A549 (cell line): ENCODE measurements around the gene MAGI1. TPM values are rescaled to one million over a fixed set of nuclear protein-coding genes. Genes with fewer than 3 reads are reported as not detected.

Source experiments
- ATAC-seq, 2 experiments: fragments of 200-7000 bp in 1 of 2; fragments of >200 bp in 1 of 2; cut with Nextera tagmentation in 1 of 2; cut with Tn5 transposase in 1 of 2; 3 replicates each; pipeline versions ENCODE4 v1.8.0 to v1.9.1; 2018 to 2020; ENCODE audit warnings: mild to moderate bottlenecking in 1 of 2, moderate library complexity in 1 of 2
- CTCF ChIA-PET: fragments of 300-600 bp; sonication (Branson Sonifier 250); formaldehyde crosslinking; extraction: SDS; loops from one replicate; lab custom pipeline; 2021; ENCODE audit warnings: antibody characterized with exemption, inconsistent platforms; lab: Yijun Ruan, JAX
- POLR2A ChIA-PET: fragments of 350-600 bp; formaldehyde crosslinking; extraction: SDS; loops from one replicate; lab custom pipeline; 2021; ENCODE audit warnings: antibody characterized with exemption, inconsistent platforms; lab: Yijun Ruan, JAX
- DNase-seq, 2 experiments: peaks; one replicate each; pipeline versions ENCODE4 v3.0.0 to v3.0.0-alpha.2; 2011 to 2016; ENCODE audit warnings: low read depth in 1 of 2, low spot score in 1 of 2
- FAIRE-seq: peaks from 2 replicates; lab custom pipeline; 2011; peaks lifted over from hg19 to GRCh38; lab: Jason Lieb, UNC
- H3K27ac ChIP-seq, 2 experiments: fragments of >200 bp; sonication (Bioruptor Twin); formaldehyde crosslinking; 3 replicates each; pipeline ENCODE4 v1.5.1; 2016 to 2017
- H3K4me1 ChIP-seq: fragments of >200 bp; sonication (Bioruptor Twin); formaldehyde crosslinking; 3 replicates; pipeline ENCODE4 v1.6.1; 2016
- H3K4me2 ChIP-seq: fragments of >200 bp; sonication (Bioruptor Twin); formaldehyde crosslinking; 3 replicates; pipeline ENCODE4 v1.6.1; 2016
- H3K4me3 ChIP-seq: fragments of >200 bp; sonication (Bioruptor Twin); formaldehyde crosslinking; 3 replicates; pipeline ENCODE4 v1.5.1; 2016
- H3K9me3 ChIP-seq: fragments of >200 bp; sonication (Bioruptor Twin); formaldehyde crosslinking; 3 replicates; pipeline ENCODE4 v1.6.1; 2016
- CBX2 ChIP-seq: fragments of 200-600 bp; sonication (generic); IDR thresholded peaks from 2 replicates; pipeline ENCODE4 v1.6.1; 2016; ENCODE audit warnings: low read depth, mild to moderate bottlenecking, borderline replicate concordance
- EHMT2 ChIP-seq: fragments of 200-600 bp; sonication (generic); IDR thresholded peaks from 2 replicates; pipeline ENCODE4 v1.6.1; 2016; ENCODE audit warnings: antibody characterized with exemption, low read depth, mild to moderate bottlenecking, moderate library complexity
- EP300 ChIP-seq, 2 experiments: fragments of >200 bp; sonication (Bioruptor Twin); formaldehyde crosslinking; IDR thresholded peaks; 2 replicates in 1 of 2; 3 replicates in 1 of 2; pipeline ENCODE4 v1.6.1; 2016 to 2017
- FOSL2 ChIP-seq, 2 experiments: fragments of 450-650 bp in 1 of 2; fragments of >200 bp in 1 of 2; sonication (Bioruptor Twin) in 1 of 2; formaldehyde crosslinking; IDR thresholded peaks; 2 replicates each; pipeline versions ENCODE4 v1.5.0 to v1.6.1; 2016 to 2020; ENCODE audit warnings: mild to moderate bottlenecking in 1 of 2, moderate library complexity in 1 of 2
- HOXA7 ChIP-seq: fragments of 250-450 bp; sonication (Bioruptor Pico); IDR thresholded peaks from 2 replicates; pipeline ENCODE4 v1.5.0; 2020; ENCODE audit warnings: mild to moderate bottlenecking, moderate library complexity
- HOXB13 ChIP-seq: fragments of 250-450 bp; sonication (Bioruptor Pico); IDR thresholded peaks from 2 replicates; pipeline ENCODE4 v1.5.0; 2020; ENCODE audit warnings: low read depth, mild to moderate bottlenecking, moderate library complexity
- NPAS2 ChIP-seq: fragments of 250-450 bp; sonication (Bioruptor Pico); IDR thresholded peaks from 2 replicates; pipeline ENCODE4 v1.8.0; 2022; ENCODE audit warnings: mild to moderate bottlenecking, moderate library complexity, borderline replicate concordance
- NR3C1 ChIP-seq: fragments of >200 bp; sonication (Bioruptor Twin); formaldehyde crosslinking; IDR thresholded peaks from 3 replicates; pipeline ENCODE4 v1.6.1; 2017
- POLR2A ChIP-seq: IDR thresholded peaks from 2 replicates; pipeline ENCODE4 v1.6.1; 2012; ENCODE audit warnings: mild to moderate bottlenecking, low read length
- RAD21 ChIP-seq, 2 experiments: fragments of >200 bp in 1 of 2; sonication (Bioruptor Twin) in 1 of 2; formaldehyde crosslinking in 1 of 2; IDR thresholded peaks in 1 of 2; conservative IDR thresholded peaks in 1 of 2; 2 replicates in 1 of 2; 3 replicates in 1 of 2; pipeline ENCODE4 v1.6.1; 2012 to 2018; ENCODE audit warnings: inconsistent platforms in 1 of 2
- RFX5 ChIP-seq: fragments of 450-650 bp; IDR thresholded peaks from 2 replicates; pipeline ENCODE4 v1.7.1; 2014; ENCODE audit warnings: antibody characterized with exemption, mild to moderate bottlenecking, moderate library complexity
- RNF2 ChIP-seq: fragments of 200-600 bp; sonication (generic); IDR thresholded peaks from 2 replicates; pipeline ENCODE4 v1.6.1; 2016; ENCODE audit warnings: low read depth, mild to moderate bottlenecking, antibody characterized with exemption, moderate library complexity, borderline replicate concordance
- TFCP2L1 ChIP-seq: fragments of 250-450 bp; sonication (Bioruptor Pico); IDR thresholded peaks from 2 replicates; pipeline ENCODE4 v1.5.0; 2021; ENCODE audit warnings: mild to moderate bottlenecking
- ZC3H11A ChIP-seq: fragments of 450-650 bp; IDR thresholded peaks from 2 replicates; pipeline ENCODE4 v1.6.1; 2014; ENCODE audit warnings: antibody characterized with exemption, mild to moderate bottlenecking
- WGBS: methylation state at CpG from one replicate; pipeline ENCODE4 v1.1.6; 2017; ENCODE audit errors: missing lambda C conversion rate; 5-methylcytosine and 5-hydroxymethylcytosine counted together
- polyA plus RNA-seq, 4 experiments: library from polyadenylated mRNA; depleted of rRNA in 3 of 4; stranded (reverse); fragments of >200 nt; fragmentation: RNase III in 1 of 4; extraction: RNeasy Plus Mini Kit Qiagen cat#74134 plus additional on column Dnase treatment in 1 of 4; gene quantifications; 2 replicates in 3 of 4; 3 replicates in 1 of 4; pipeline ENCODE4 v1.2.3, GENCODE V29; 2011 to 2017
- TF ChIP-seq, protein P1 (sequence below): fragments of 250-450 bp; sonication (Bioruptor Pico); IDR thresholded peaks from 2 replicates; pipeline ENCODE4 v1.5.0; 2021; ENCODE audit warnings: mild to moderate bottlenecking, moderate library complexity, borderline replicate concordance
- TF ChIP-seq, protein P2 (sequence below): fragments of 200-600 bp; sonication (generic); IDR thresholded peaks from 2 replicates; pipeline ENCODE4 v1.6.1; 2016; ENCODE audit warnings: antibody characterized with exemption, mild to moderate bottlenecking, moderate library complexity
- TF ChIP-seq, protein P3 (sequence below): IDR thresholded peaks from 2 replicates; pipeline ENCODE4 v1.6.1; 2012
- TF ChIP-seq, protein P4 (sequence below): fragments of >200 bp; sonication (Bioruptor Twin); formaldehyde crosslinking; IDR thresholded peaks from 2 replicates; pipeline ENCODE4 v1.6.1; 2016
- TF ChIP-seq, protein P5 (sequence below): fragments of >200 bp; sonication (Bioruptor Twin); formaldehyde crosslinking; IDR thresholded peaks from 3 replicates; pipeline ENCODE4 v1.5.1; 2016

Gene MAGI1
- polyA plus RNA-seq, 2 of the 4 experiments (the other 2 are of a cell fraction) = 4.7 to 6.6 TPM

DNA sequence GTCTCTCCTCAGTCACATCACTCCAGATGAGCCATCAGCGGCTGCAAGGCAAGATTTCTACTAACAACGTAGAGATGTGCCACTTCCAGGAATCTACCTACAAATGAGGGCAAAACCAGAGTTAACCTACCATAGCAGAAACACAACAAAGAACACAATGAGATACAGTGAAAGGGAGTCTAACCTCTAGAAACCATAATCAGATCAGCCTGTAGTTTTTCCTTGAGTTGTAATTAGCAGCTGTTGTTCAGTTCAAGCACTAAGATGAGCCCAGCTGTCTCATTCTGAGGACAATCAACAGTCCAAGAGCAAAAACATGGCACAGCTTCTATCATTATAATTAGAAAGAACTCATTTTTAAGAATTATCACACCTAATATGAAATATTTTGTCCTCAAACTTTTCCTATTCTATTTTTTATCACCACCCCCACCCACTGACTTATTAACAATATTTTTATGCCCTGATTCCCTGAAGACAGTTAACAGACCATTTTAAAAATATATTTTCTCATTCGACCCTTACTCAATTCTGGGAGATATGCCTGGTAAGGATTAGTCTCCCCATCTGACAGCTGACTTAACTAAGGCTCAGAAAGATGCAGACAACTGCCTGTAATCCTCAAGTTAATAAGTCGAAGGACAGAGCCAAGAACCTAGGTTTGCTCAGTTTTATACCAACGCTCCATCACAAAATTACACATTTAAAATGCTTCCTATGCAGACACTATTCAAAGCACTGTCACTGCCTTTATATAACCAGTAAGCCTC, 50.1 kb downstream of the MAGI1 start:
- POLR2A ChIA-PET = no interaction called here
- no peak for TF ChIP-seq CBX2
- no peak for TF ChIP-seq POLR2A
- no peak for TF ChIP-seq RAD21 (conservative IDR thresholded peaks at IDR 0.05 in 1 of 2, IDR thresholded peaks at IDR 0.05 in 1 of 2)
- TF ChIP-seq RNF2 = no peak
- TF ChIP-seq, protein P1, sequence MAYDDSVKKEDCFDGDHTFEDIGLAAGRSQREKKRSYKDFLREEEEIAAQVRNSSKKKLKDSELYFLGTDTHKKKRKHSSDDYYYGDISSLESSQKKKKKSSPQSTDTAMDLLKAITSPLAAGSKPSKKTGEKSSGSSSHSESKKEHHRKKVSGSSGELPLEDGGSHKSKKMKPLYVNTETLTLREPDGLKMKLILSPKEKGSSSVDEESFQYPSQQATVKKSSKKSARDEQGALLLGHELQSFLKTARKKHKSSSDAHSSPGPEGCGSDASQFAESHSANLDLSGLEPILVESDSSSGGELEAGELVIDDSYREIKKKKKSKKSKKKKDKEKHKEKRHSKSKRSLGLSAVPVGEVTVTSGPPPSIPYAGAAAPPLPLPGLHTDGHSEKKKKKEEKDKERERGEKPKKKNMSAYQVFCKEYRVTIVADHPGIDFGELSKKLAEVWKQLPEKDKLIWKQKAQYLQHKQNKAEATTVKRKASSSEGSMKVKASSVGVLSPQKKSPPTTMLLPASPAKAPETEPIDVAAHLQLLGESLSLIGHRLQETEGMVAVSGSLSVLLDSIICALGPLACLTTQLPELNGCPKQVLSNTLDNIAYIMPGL (CRISPR knock-in tag) = no peak
- TF ChIP-seq, all 56 proteins: peak for 0

DNA sequence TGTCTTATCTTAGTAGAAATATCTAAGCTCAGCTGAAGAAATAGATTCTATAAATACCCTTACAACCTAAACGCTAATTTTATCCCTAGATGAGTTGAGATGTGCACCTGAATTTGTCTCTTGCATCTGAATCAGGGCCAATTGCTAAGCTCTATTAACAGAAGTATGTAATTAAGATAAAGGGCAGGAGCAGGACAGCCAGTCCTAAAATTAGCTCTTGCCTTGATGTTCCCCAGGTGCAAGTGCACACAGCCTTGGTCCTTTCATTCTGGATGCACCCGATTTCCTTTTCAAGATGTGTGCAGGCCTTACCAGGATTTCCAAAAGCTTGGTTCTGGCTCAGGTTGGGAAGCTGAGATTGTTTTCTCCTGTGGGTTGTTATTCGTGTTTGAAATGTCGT, 52.4 kb downstream of the MAGI1 start:
- WGBS = 89% methylated on average over 4 of the region's 4 CpGs
- CTCF ChIA-PET = interaction anchor here (0.6 kb wide), 1 partner anchor 88 kb away, joined by 5 read pairs; no protein-coding TSS in a partner anchor
- no peak for TF ChIP-seq EHMT2
- no peak for TF ChIP-seq CBX2
- TF ChIP-seq HOXA7 (CRISPR knock-in tag) = no peak
- TF ChIP-seq, all 56 proteins: peak for 0
- H3K9me3 ChIP-seq = no peaks in the 10 kb centered on the region
- DNase-seq = no peak
- POLR2A ChIA-PET = no interaction called here
- H3K4me3 ChIP-seq = no peak overlapping the region
- H3K4me2 ChIP-seq = no peak overlapping the region
- FAIRE-seq = no peak
- ATAC-seq = no peak
- H3K27ac ChIP-seq = no peak overlapping the region
- 0 out of 3 replicates have a peak, but pooled peaks cover 3% of the 10 kb centered on the region for H3K4me1 ChIP-seq

More for the DNA sequence above, 50.1 kb downstream of the MAGI1 start:
- Histone ChIP-seq H3K9me3 (no peaks in the 10 kb centered on the region), H3K4me3 (no peak overlapping the region), H3K27ac (no peak overlapping the region), H3K4me1 (no peaks in the 10 kb centered on the region), H3K4me2 (no peak overlapping the region)
- DNase-seq (no peak), ATAC-seq (no peak), FAIRE-seq (no peak)
- 84% methylated on average over 5 of the region's 5 CpGs for WGBS
- CTCF ChIA-PET = no interaction called here

DNA sequence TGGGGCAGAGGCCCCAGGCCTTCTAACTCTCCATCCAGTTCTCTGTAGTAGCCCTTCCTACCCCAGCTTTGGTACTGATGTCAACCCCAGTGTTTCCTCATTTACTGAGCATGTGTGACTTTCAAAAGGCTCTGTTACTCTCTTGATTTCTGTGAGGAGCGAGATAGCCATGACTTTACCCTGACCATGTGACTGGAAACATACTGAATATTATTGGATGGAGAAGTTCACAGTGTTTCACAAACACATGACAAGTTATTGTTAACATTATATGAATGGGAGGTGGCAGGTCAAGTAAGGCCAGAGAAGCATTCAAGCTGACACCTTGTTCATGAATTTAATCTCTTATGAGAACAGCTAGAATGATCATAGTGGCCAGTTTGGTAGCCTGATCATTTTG, 53.7 kb downstream of the MAGI1 start:
- POLR2A ChIA-PET = no interaction called here
- CTCF ChIA-PET = interaction anchor here (0.6 kb wide), 1 partner anchor 130 kb away, joined by 3 read pairs; no protein-coding TSS in a partner anchor
- 100% methylated on average over 1 of the region's 1 CpG for WGBS
- no peak for FAIRE-seq
- TF ChIP-seq, protein P2, sequence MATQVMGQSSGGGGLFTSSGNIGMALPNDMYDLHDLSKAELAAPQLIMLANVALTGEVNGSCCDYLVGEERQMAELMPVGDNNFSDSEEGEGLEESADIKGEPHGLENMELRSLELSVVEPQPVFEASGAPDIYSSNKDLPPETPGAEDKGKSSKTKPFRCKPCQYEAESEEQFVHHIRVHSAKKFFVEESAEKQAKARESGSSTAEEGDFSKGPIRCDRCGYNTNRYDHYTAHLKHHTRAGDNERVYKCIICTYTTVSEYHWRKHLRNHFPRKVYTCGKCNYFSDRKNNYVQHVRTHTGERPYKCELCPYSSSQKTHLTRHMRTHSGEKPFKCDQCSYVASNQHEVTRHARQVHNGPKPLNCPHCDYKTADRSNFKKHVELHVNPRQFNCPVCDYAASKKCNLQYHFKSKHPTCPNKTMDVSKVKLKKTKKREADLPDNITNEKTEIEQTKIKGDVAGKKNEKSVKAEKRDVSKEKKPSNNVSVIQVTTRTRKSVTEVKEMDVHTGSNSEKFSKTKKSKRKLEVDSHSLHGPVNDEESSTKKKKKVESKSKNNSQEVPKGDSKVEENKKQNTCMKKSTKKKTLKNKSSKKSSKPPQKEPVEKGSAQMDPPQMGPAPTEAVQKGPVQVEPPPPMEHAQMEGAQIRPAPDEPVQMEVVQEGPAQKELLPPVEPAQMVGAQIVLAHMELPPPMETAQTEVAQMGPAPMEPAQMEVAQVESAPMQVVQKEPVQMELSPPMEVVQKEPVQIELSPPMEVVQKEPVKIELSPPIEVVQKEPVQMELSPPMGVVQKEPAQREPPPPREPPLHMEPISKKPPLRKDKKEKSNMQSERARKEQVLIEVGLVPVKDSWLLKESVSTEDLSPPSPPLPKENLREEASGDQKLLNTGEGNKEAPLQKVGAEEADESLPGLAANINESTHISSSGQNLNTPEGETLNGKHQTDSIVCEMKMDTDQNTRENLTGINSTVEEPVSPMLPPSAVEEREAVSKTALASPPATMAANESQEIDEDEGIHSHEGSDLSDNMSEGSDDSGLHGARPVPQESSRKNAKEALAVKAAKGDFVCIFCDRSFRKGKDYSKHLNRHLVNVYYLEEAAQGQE = no peak
- 0 out of 3 replicates have a peak, but pooled peaks cover 3% of the 10 kb centered on the region for H3K4me1 ChIP-seq
- no peak overlapping the region for H3K4me3 ChIP-seq
- no peaks in the 10 kb centered on the region for H3K9me3 ChIP-seq
- no peak overlapping the region for H3K4me2 ChIP-seq
- no peak overlapping the region for H3K27ac ChIP-seq
- no peak for DNase-seq
- ATAC-seq = no peak

DNA sequence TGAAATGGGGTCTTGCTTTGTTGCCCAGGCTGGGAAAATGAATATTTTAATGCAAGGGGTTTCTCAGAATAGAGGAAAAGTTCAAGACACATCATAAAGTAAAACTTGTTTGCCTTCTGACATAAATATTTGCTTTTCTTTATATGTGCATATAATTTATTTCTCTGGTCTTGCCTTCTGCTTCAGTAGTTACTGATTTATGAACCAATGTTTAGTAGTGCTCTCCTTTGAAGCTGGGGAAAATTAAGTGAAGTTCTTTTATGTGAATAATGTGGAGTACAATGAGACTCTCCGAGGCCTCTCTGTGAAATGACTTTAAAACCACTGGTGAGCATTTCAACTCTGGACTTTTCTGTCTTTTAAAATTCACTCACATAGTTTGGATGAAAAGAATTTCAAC, 55.6 kb downstream of the MAGI1 start:
- H3K4me2 ChIP-seq = no peak overlapping the region
- H3K27ac ChIP-seq = no peak overlapping the region
- 67% methylated on average over 1 of the region's 1 CpG for WGBS
- 0 out of 3 replicates have a peak, but pooled peaks cover 3% of the 10 kb centered on the region for H3K4me1 ChIP-seq
- no peak overlapping the region for H3K4me3 ChIP-seq
- POLR2A ChIA-PET = no interaction called here
- ATAC-seq = no peak
- CTCF ChIA-PET = no interaction called here
- no peaks in the 10 kb centered on the region for H3K9me3 ChIP-seq
- DNase-seq = no peak
- FAIRE-seq = no peak
- no peak for TF ChIP-seq EP300 (IDR thresholded peaks at IDR 0.05)
- TF ChIP-seq FOSL2 (IDR thresholded peaks at IDR 0.05) = no peak
- TF ChIP-seq FOSL2 (CRISPR knock-in tag; IDR thresholded peaks at IDR 0.05) = no peak
- TF ChIP-seq RFX5 = no peak
- no peak for TF ChIP-seq NR3C1
- TF ChIP-seq TFCP2L1 (CRISPR knock-in tag) = no peak
- TF ChIP-seq, protein P3, sequence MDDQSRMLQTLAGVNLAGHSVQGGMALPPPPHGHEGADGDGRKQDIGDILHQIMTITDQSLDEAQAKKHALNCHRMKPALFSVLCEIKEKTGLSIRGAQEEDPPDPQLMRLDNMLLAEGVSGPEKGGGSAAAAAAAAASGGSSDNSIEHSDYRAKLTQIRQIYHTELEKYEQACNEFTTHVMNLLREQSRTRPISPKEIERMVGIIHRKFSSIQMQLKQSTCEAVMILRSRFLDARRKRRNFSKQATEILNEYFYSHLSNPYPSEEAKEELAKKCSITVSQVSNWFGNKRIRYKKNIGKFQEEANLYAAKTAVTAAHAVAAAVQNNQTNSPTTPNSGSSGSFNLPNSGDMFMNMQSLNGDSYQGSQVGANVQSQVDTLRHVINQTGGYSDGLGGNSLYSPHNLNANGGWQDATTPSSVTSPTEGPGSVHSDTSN = no peak
- TF ChIP-seq, protein P4, sequence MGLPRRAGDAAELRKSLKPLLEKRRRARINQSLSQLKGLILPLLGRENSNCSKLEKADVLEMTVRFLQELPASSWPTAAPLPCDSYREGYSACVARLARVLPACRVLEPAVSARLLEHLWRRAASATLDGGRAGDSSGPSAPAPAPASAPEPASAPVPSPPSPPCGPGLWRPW = no peak
- no peak for TF ChIP-seq NPAS2
- TF ChIP-seq HOXB13 (CRISPR knock-in tag) = no peak
- no peak for TF ChIP-seq ZC3H11A
- TF ChIP-seq, protein P5, sequence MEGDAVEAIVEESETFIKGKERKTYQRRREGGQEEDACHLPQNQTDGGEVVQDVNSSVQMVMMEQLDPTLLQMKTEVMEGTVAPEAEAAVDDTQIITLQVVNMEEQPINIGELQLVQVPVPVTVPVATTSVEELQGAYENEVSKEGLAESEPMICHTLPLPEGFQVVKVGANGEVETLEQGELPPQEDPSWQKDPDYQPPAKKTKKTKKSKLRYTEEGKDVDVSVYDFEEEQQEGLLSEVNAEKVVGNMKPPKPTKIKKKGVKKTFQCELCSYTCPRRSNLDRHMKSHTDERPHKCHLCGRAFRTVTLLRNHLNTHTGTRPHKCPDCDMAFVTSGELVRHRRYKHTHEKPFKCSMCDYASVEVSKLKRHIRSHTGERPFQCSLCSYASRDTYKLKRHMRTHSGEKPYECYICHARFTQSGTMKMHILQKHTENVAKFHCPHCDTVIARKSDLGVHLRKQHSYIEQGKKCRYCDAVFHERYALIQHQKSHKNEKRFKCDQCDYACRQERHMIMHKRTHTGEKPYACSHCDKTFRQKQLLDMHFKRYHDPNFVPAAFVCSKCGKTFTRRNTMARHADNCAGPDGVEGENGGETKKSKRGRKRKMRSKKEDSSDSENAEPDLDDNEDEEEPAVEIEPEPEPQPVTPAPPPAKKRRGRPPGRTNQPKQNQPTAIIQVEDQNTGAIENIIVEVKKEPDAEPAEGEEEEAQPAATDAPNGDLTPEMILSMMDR = no peak
